Measurements from ENCODE around the gene SLC34A3.
A peak's percentile ranks its signal among the peaks of the same experiment; 100 is the strongest.
"Not testable (repeated sequence)": the region's sequence is repeated elsewhere in the genome, so short reads cannot be mapped to it uniquely, and the experiment has no call there.

Gene SLC34A3

DNA sequence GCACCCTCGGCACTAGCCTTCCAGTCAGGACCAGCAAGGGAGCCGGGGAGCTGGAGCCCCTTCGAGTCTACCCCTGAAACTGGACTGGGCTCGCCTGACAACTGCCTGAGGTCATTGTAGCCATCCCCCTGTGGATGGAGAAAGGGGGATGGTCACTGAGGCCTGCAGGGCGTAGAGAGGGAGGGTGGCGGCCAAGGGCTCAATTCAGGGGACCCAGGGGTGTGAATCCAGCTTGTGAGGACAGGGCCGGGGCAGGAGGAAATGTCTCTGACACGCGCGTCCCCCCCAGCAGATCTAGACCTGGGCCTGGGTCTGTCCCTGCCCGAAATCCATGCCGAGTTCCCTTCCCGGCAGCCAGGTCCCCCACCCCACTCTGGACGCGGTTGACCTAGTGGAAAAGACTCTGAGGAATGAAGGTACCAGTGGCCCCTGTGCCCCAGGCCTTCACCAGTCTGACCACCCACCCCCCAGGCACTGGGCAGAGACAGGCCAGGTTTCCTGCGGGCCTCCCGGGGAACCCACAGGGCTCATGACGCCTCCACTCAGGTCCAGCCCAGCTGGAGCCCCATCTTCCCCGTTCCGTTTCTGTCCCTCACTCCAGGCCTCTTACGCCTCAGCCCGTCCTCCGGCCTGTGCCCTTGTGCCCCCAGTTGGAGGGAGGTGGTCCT lies 805 bp downstream of the SLC34A3 start:
- DNase-seq, result no peak

DNA sequence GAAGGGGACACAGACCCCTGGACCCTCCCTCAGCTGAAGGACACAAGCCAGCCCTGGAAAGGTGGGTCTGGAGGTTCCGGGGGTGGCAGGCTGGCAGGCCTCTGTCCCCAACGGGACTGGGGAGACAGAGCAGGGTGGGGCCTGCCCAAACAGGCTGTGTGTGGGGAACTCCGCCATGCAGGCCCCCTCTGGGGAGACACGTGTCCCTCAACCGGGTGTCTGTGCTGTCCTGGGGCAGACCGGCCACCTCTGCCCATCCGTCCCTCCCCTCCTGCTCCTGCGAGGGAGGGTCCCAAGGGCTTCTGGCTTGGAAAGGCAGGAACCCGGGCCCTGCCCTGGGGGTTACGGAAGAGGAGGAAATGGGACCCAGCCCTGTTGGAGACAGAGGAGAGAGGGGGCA lies 1.4 kb downstream of the SLC34A3 start:
- no peak for DNase-seq

DNA sequence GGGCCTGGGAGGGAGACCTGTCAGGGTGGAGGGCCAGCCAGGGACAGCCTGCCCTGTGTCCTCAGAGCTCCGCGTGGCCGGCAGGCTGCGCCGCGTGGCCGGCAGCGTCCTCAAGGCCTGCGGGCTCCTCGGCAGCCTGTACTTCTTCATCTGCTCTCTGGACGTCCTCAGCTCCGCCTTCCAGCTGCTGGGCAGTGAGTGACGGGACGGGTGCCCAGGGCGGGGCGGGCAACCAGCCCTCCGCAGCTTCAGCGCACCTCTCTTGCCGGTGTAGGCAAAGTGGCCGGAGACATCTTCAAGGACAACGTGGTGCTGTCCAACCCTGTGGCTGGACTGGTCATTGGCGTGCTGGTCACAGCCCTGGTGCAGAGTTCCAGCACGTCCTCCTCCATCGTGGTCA lies 1.8 kb downstream of the SLC34A3 start:
- DNase-seq, result no peak

DNA sequence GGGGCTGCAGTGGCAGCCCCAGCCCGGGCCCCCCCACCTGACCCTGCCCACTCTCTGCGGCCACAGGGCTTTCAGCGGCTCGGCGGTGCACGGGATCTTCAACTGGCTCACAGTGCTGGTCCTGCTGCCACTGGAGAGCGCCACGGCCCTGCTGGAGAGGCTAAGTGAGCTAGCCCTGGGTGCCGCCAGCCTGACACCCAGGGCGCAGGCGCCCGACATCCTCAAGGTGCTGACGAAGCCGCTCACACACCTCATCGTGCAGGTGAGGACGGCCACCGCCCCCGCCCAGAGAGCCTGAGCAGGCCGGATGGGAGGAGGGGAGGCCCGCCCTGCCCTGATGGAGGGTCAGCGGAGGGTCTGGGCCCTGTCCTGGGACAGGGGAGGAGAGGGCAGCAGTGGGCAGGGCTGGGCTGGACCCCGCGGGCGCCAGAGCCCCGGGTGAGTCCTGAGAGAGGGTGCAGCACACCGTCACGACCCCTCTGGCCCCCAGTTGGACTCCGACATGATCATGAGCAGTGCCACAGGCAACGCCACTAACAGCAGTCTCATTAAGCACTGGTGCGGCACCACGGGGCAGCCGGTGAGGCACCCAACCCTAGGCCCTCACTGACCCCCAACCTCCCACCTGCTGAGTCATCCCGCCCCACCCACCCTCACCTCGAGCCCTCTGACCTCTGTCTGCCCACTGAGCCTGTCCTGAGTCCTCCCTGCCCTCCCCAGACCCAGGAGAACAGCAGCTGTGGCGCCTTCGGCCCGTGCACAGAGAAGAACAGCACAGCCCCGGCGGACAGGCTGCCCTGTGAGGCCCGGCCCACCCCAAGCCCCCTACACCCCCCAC lies 2.7 kb downstream of the SLC34A3 start:
- no peak for DNase-seq

DNA sequence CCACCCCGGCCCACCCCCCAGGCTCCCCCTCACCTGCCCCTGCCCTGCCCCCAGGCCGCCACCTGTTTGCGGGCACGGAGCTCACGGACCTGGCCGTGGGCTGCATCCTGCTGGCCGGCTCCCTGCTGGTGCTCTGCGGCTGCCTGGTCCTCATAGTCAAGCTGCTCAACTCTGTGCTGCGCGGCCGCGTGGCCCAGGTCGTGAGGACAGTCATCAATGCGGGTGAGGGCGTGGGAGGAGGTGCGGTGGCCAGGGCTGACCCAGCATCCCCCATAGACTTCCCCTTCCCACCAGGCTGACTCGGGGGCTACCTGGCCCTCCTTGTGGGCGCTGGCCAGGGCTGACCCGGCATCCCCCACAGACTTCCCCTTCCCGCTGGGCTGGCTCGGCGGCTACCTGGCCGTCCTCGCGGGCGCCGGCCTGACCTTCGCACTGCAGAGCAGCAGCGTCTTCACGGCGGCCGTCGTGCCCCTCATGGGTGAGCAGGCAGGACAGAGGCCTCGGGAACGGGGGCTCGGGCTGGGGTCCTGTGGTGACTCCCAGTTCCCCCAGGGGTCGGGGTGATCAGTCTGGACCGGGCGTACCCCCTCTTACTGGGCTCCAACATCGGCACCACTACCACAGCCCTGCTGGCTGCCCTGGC lies 3.5 kb downstream of the SLC34A3 start:
- DNase-seq, result peak in 1 of 5 donors; percentile 2

DNA sequence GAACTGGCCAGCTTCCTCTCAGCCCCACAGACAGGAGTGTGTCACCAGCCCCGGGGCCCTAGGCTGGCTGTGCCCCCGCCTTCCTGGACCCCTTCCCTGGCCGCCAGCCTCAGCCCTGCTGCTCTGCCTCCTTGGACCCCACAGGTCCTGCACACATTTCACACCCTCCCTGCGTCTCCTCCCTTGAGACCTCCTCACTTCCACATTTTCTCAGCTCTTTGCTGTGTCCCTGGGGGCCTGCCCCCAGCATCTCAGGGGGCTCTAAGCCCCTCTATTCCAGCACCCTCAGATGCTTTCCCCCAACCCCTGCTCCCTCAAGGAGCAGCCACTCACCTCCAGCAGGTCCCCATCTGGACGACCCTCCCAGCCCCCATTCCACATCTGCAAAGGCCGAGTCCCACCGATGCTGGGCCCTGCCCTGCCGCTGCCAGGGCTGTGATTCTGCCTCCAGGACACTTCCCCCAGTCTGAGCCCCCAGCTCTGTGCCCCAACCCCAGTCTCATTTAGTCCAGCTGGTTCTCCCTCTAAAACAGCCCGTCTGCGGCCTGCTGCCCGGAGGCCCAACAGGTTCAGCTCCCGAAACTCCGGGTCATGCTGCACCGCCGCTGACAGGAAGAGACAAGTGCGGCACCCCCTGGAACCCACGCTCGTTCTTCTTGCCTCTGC lies 4.2 kb downstream of the SLC34A3 start:
- peak in 1 of 5 donors; percentile 2 for DNase-seq

DNA sequence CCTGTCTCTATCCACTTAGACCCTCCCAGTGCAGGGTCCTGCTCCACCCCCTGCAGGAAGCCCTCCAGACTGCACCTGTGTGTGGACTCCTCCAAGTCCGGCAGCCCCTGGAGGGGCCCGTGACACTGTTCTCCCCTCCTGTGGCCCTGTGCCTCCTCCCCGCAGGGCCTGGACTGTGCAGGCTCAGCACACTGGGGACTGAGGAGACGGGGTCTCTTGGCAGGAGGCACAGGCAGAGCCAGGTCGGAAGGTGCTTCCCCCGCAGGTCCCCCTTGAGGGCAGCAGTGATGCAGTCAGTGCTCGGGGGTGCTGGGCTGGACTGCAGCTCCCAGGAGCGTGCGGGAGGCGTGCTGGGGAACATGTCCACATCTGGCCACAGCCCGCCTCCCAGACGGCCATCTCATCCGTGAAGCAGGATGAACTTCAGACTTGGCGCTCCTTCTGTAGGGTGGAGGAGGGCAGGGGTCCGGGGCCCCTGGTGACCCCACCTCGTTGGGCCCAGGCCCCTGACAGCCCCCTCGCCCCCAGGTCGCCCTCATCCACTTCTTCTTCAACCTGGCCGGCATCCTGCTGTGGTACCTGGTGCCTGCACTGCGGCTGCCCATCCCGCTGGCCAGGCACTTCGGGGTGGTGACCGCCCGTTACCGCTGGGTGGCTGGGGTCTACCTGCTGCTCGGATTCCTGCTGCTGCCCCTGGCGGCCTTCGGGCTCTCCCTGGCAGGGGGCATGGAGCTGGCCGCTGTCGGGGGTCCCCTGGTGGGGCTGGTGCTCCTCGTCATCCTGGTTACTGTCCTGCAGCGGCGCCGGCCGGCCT lies 4.9 kb downstream of the SLC34A3 start:
- DNase-seq, result peak in 1 of 5 donors; percentile 8

DNA sequence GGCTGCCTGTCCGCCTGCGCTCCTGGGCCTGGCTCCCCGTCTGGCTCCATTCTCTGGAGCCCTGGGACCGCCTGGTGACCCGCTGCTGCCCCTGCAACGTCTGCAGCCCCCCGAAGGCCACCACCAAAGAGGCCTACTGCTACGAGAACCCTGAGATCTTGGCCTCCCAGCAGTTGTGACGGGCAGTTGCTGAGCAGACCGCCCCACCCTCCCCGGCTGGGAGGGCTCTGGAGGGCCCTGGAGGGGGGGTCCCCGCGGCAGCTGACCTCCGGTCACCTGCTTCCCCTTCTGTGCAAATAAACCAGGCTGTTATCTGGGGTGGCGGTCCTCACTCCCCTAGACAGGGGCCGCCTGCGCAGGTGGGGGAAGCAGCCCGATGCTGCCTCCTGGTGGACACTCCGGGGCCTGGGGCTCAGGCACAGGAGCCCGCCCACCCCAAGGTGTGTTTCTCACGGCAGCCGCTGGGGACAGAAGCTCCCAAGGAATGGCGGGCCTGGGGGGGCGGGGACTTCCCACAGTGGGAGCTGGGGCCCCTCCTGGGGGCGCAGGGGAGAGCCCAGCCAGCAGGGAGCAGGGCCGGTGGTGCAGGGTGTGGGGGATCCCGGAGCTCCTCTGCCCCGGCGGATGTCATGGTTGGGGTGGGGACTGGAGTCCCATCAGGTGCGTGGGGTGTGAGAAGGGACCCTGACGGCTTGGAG lies 5.7 kb downstream of the SLC34A3 start:
- peak; percentile 81 to 88 (median 86) for DNase-seq

DNA sequence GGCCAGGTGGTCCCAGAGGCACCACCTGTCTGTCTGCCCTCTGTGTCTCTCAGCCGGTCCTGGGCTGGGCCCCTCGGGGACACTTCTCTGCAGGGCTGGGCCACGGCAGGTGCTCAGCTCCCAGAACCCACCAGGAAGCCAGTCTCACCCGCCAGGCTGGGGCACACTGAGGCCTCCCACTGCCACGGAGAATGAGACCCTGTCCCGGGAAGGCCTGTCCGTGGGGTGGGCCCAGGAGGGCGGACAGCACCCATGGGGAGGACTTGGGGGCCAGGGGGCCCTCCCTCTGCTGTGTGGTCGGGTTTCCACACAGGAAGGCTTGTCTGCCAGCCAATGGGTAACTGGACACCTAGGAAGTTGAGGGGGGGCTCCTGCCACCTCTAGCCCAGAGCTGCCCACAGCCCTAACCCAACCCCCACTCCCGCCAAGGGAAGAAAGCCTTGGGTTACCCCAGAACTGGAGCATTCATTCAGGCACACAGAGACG lies 6.3 kb downstream of the SLC34A3 start:
- no peak for DNase-seq

DNA sequence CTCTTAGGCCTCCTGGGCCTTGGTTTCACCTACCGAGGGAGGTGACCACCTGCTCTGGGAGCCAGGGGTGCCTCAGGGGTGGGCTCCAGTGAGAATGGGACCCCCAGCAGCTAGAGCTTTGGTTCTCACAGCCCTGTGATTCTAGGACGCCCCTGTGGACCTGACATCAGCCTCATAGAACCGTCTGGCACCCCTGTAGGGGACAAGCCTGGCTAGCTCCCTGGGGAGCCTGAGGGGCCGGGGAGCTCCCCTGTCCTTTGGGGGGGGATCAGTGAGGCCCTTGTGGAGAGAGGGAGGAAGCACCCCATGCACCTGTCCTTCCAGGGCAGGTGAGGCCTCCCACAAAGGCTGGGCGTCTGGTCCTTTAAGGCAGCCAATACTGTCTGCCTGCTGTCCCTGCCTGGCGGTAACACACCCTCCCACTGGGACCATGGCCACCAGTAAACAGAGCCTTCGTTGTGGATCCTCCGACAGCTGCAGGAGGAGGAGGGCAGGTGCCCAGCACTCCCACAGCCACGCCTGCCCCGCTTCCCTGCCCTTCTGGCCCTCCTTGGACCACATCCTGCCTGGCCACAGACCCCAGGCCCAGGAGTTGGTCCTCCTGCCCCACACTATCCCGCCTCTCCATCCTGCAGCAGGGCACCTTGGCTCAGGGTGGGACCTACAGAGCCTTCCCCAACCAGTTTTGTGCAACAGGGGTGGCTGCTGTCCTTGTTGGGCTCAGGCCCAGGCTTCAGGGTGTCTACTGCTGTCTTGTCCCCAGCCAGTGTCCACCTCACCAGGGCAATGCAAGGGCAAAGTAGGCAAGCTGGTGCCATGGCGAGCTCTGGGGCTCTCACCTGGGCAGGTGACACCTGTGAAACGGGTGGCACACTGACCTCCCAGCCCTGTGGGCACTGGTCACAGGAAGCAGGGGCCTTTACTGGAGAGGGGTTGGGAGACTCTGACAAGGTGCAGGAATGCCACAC lies 7.3 kb downstream of the SLC34A3 start:
- peak in 1 of 5 donors; percentile 1 for DNase-seq

DNA sequence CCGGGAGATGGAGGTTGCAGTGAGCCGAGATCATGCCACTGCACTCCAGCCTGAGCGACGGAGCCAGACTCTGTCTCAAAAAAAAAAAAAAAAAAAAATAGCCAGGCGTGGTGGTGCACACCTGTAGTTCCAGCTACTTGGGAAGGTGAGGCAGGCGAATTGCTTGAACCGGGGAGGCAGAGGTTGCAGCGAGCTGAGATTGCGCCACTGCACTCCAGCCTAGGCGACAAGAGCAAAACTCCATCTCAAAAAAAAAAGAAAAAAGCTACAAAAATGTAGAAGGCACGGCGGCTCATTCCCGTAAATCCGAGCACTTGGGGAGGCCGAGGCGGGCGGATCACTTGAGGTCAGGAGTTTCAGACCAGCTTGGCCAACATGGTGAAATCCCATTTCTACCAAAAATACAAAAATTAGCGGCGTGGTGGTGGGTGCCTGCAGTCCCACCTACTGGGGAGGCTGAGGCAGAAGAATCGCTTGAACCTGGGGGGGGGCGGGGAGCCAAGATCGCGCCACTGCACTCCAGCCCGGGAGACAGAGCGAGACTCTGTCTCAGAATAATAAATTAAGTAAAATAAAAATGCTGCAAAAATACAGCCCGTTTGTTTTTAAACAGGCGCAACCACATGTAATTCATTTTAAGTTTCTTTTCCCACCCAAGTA lies 9.0 kb downstream of the SLC34A3 start:
- DNase-seq, result not testable (repeated sequence)

DNA sequence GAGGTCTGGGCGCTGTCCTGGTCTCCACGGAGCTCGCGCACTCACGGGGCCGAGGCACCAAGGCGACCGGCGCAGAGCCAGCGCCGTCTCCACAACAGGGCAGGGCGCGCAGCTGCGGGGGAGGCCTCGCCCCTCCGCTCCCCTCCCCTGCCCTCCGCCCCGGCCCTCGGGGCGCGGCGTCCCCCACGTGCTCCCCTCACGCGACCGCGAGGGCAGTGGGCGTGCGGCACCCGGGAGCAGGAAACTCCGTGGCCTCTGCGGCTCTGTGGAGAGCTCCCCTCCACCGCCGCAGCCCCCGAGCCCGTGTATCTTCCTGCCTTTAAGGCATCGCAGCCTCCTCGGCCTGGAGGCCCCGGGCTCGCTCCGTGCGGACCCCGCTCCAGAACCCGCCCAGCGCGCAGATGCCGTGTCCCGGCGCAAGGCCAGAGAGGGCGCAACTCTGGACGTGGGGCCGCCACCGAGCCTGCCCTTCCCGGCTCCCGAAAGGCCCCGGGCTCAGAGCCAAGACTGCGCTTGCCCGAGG lies 9.7 kb downstream of the SLC34A3 start:
- peak; percentile 50 to 70 (median 59) for DNase-seq

DNA sequence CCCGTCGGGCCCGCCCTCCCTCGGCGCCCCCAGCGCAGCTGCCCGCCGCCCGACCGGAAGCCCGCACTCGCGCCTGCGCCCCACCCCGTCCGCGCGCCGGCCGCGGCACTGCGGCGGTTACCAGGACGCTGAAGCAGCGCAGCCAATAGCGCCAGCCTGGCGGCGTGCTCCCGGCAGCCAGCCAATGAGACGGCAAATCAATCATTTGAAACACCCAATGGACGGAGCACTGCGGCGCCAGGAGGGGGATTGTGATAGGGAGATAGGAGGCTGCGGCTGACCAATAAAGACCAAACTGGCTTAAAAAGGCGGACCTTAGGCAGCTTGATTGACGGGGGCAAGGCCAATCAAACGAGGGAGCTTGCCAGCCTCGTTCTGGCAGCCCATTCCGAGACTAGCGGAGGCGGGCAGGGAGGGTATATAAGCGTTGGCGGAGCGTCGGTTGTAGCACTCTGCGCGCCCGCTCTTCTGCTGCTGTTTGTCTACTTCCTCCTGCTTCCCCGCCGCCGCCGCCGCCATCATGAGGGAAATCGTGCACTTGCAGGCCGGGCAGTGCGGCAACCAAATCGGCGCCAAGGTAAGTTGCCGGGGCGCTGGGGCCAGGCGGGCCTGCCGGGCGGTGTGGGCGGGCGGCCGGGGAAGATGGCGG lies 10.3 kb downstream of the SLC34A3 start, which contains the start of gene TUBB4B:
Gene TUBB4B (plus strand): TSS at position 447 of the 649 bp plus-strand sequence. CDS start 74 bp downstream, at position 521.
- DNase-seq, result peak; percentile 93 to 100 (median 95)

DNA sequence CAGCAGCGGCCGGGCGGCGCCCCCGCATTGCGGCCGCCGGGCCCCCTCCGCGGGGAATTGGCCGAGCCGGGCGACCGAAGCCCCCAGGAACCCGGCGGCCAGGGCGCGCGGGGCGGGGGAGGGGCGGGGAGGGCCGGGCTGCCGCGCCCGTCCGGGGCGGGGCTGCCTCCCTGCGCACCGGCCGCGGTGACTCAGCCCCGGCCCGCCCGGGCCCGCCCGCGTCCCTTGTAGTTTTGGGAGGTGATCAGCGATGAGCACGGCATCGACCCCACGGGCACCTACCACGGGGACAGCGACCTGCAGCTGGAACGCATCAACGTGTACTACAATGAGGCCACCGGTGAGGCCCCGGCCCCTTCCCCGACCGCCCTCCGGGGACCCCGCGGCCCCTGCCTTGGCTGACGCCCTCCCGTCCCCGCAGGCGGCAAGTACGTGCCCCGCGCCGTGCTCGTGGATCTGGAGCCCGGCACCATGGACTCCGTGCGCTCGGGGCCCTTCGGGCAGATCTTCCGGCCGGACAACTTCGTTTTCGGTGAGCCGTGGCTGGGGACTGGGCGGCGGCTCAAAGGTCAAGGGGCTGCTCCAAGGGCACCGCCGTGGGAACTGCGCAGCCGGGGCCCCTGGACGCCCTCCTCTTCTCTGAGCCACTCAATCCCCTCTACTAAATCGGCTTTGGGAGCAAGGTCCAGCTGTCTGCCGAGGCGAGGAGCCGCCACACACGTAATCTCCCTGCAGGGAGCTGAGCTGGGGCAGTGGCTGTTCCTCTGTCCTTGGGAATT lies 11.0 kb downstream of the SLC34A3 start:
- DNase-seq, result peak; percentile 45 to 69 (median 55)

DNA sequence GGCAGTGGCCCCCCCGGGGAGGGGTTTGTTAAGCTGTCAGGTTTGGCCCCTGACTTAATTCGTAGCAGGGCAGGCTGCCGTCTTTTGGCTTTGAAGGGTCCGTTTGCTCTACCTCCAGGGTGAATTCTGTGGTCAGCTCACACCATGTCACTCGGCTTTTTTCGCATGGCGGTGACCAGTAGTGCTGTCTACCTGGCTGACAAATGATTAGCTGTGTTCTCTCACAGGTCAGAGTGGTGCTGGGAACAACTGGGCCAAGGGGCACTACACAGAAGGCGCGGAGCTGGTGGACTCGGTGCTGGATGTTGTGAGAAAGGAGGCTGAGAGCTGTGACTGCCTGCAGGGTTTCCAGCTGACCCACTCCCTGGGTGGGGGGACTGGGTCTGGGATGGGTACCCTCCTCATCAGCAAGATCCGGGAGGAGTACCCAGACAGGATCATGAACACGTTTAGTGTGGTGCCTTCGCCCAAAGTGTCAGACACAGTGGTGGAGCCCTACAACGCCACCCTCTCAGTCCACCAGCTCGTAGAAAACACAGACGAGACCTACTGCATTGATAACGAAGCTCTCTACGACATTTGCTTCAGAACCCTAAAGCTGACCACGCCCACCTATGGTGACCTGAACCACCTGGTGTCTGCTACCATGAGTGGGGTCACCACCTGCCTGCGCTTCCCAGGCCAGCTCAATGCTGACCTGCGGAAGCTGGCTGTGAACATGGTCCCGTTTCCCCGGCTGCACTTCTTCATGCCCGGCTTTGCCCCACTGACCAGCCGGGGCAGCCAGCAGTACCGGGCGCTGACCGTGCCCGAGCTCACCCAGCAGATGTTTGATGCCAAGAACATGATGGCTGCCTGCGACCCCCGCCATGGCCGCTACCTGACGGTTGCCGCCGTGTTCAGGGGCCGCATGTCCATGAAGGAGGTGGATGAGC lies 11.8 kb downstream of the SLC34A3 start:
- DNase-seq, result no peak

DNA sequence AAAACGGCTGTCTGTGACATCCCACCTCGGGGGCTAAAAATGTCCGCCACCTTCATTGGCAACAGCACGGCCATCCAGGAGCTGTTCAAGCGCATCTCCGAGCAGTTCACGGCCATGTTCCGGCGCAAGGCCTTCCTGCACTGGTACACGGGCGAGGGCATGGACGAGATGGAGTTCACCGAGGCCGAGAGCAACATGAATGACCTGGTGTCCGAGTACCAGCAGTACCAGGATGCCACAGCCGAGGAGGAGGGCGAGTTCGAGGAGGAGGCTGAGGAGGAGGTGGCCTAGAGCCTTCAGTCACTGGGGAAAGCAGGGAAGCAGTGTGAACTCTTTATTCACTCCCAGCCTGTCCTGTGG lies 12.5 kb downstream of the SLC34A3 start:
- not testable (repeated sequence) for DNase-seq

All from T-helper 1 cell (primary cell).